Endothelial cell of umbilical vein (primary cell): ENCODE data around the gene SMURF2.

Experiments
- CTCF ChIP-seq, 2 donors: IDR thresholded peaks; 1 replicate in 1 of 2; 2 replicates in 1 of 2; pipeline ENCODE4 v1.5.1; 2011; ENCODE audit warnings: low read length in 2 of 2, mild to moderate bottlenecking in 2 of 2, moderate library complexity in 2 of 2, control low read depth in 1 of 2, inconsistent platforms in 1 of 2, low read depth in 1 of 2; ENCODE audit not compliant: insufficient read depth in 1 of 2; ENCODE audit errors: extremely low read depth in 1 of 2
- EZH2 ChIP-seq: IDR thresholded peaks from 2 replicates; pipeline ENCODE4 v1.6.1; 2012; ENCODE audit warnings: borderline replicate concordance, low read depth, mild to moderate bottlenecking, moderate library complexity, low read length, inconsistent platforms; ENCODE audit not compliant: severe bottlenecking

GRCh38 chr17:64591944-64592343 is 70.2 kb downstream of the SMURF2 start:
- TF ChIP-seq CTCF (IDR thresholded peaks at IDR 0.05; ENCODE audit: extremely low read depth in 1 of 2, insufficient read depth in 1 of 2, low read depth in 1 of 2, low read length in 2 of 2) (no peak), EZH2 (no peak)
